ENCODE data around the gene SCAMP5.

Gene SCAMP5

GRCh38 chr15:75001310-75001709 is 5.9 kb downstream of the SCAMP5 start:
- Histone ChIP-seq H4K20me1 (ENCODE audit: insufficient read depth, low read length, poor library complexity, severe bottlenecking) (no peaks in the 10 kb centered on the region), H3K9me3 (ENCODE audit: insufficient read depth, low read depth, low read length) (no peaks in the 10 kb centered on the region), H3K4me3 (ENCODE audit: low read length, poor library complexity, severe bottlenecking) (no peak overlapping the region), H2AFZ (ENCODE audit: low read length) (no peak overlapping the region), H3K9ac (ENCODE audit: low read depth, low read length, poor library complexity, severe bottlenecking) (no peak overlapping the region), H3K4me1 (ENCODE audit: insufficient read depth, low read length, poor library complexity, severe bottlenecking) (no peaks in the 10 kb centered on the region), H3K36me3 (ENCODE audit: insufficient read depth, low read length) (no peaks in the 10 kb centered on the region), H3K27me3 (ENCODE audit: insufficient read depth, low read length, poor library complexity, severe bottlenecking) (no peaks in the 10 kb centered on the region), H3K4me2 (ENCODE audit: low read depth, low read length, poor library complexity, severe bottlenecking) (no peak overlapping the region), H3K79me2 (ENCODE audit: insufficient read depth, low read length) (no peaks in the 10 kb centered on the region), H3F3A (ENCODE audit: low read depth) (no peaks in the 10 kb centered on the region), H3K9me2 (replicated peaks; ENCODE audit: low read depth, low read length) (no peaks in the 10 kb centered on the region)
- no peak for TF ChIP-seq EZH2phosphoT487 (IDR thresholded peaks at IDR 0.05; ENCODE audit: borderline replicate concordance)
- no peak for TF ChIP-seq CTCF (conservative IDR thresholded peaks at IDR 0.05; ENCODE audit: low read length)

- H3K9me2 ChIP-seq (replicated peaks; ENCODE audit: low read depth, low read length): no peaks in the 10 kb centered on the region
- H3K27me3 ChIP-seq (ENCODE audit: insufficient read depth, low read length, poor library complexity, severe bottlenecking): no peaks in the 10 kb centered on the region
- no peak for TF ChIP-seq EZH2phosphoT487 (IDR thresholded peaks at IDR 0.05; ENCODE audit: borderline replicate concordance)
- TF ChIP-seq CTCF (conservative IDR thresholded peaks at IDR 0.05; ENCODE audit: low read length): no peak
- H4K20me1 ChIP-seq (ENCODE audit: insufficient read depth, low read length, poor library complexity, severe bottlenecking): no peaks in the 10 kb centered on the region
- no peaks in the 10 kb centered on the region for H3F3A ChIP-seq (ENCODE audit: low read depth)
- no peaks in the 10 kb centered on the region for H3K4me1 ChIP-seq (ENCODE audit: insufficient read depth, low read length, poor library complexity, severe bottlenecking)
- no peak overlapping the region for H3K4me2 ChIP-seq (ENCODE audit: low read depth, low read length, poor library complexity, severe bottlenecking)
- no peaks in the 10 kb centered on the region for H3K9me3 ChIP-seq (ENCODE audit: insufficient read depth, low read depth, low read length)
- H3K9ac ChIP-seq (ENCODE audit: low read depth, low read length, poor library complexity, severe bottlenecking): no peak overlapping the region
- no peak overlapping the region for H3K4me3 ChIP-seq (ENCODE audit: low read length, poor library complexity, severe bottlenecking)
- no peaks in the 10 kb centered on the region for H3K36me3 ChIP-seq (ENCODE audit: insufficient read depth, low read length)
- H2AFZ ChIP-seq (ENCODE audit: low read length): no peak overlapping the region
- H3K79me2 ChIP-seq (ENCODE audit: insufficient read depth, low read length): no peaks in the 10 kb centered on the region
These were observed 7.0 kb downstream of the SCAMP5 start for GRCh38 chr15:75002398-75002797.

GRCh38 chr15:75007216-75007615 is 11.9 kb downstream of the SCAMP5 start:
- Histone ChIP-seq H3K36me3 (ENCODE audit: insufficient read depth, low read length) (no peaks in the 10 kb centered on the region), H3K27me3 (ENCODE audit: insufficient read depth, low read length, poor library complexity, severe bottlenecking) (no peaks in the 10 kb centered on the region), H3K9ac (ENCODE audit: low read depth, low read length, poor library complexity, severe bottlenecking) (no peak overlapping the region), H3K4me1 (ENCODE audit: insufficient read depth, low read length, poor library complexity, severe bottlenecking) (no peaks in the 10 kb centered on the region), H3K4me3 (ENCODE audit: low read length, poor library complexity, severe bottlenecking) (no peak overlapping the region), H3K79me2 (ENCODE audit: insufficient read depth, low read length) (no peaks in the 10 kb centered on the region), H3K9me3 (ENCODE audit: insufficient read depth, low read depth, low read length) (no peaks in the 10 kb centered on the region), H3F3A (ENCODE audit: low read depth) (no peaks in the 10 kb centered on the region), H2AFZ (ENCODE audit: low read length) (no peak overlapping the region), H4K20me1 (ENCODE audit: insufficient read depth, low read length, poor library complexity, severe bottlenecking) (no peaks in the 10 kb centered on the region), H3K4me2 (ENCODE audit: low read depth, low read length, poor library complexity, severe bottlenecking) (no peak overlapping the region), H3K9me2 (replicated peaks; ENCODE audit: low read depth, low read length) (no peaks in the 10 kb centered on the region)
- no peak for TF ChIP-seq EZH2phosphoT487 (IDR thresholded peaks at IDR 0.05; ENCODE audit: borderline replicate concordance)
- TF ChIP-seq CTCF (conservative IDR thresholded peaks at IDR 0.05; ENCODE audit: low read length): no peak
